ENCODE results near the gene CMTM3.
A peak's percentile ranks its signal among the peaks of the same experiment; 100 is the strongest.
"Not testable (repeated sequence)": the region's sequence is repeated elsewhere in the genome, so short reads cannot be mapped to it uniquely, and the experiment has no call there.

Gene CMTM3

GRCh38 chr16:66585481-66586239, 18.8 kb upstream of the CMTM3 start:
- no peak for DNase-seq (ENCODE audit: low spot score)

DNA sequence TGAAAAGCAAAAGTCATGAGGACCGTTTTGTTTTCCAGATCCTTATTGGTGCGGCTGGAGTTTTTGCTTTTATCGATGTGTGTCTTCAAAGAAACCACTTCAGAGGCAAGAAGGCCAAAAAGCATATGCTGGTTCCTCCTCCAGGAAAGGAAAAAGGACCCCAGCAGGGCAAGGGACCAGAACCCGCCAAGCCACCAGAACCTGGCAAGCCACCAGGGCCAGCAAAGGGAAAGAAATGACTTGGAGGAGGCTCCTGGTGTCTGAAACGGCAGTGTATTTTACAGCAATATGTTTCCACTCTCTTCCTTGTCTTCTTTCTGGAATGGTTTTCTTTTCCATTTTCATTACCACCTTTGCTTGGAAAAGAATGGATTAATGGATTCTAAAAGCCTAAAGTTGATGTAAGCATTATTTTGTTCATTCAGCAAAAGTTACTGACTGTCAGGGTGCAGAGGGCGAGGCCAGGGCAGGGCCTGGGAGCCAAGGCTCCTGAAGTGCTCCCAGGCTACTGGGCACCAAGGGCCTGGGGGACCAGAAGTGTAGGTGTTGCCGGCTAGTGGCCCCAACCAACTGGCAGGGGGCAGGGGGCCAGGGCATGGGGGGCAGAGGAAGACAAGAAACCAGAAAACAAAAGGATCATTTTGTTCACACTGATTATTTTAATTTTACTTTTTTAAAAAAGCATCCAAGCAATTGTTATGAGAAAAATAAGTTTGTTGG, 16.5 kb upstream of the CMTM3 start:
- DNase-seq (ENCODE audit: low spot score) = no peak

DNA sequence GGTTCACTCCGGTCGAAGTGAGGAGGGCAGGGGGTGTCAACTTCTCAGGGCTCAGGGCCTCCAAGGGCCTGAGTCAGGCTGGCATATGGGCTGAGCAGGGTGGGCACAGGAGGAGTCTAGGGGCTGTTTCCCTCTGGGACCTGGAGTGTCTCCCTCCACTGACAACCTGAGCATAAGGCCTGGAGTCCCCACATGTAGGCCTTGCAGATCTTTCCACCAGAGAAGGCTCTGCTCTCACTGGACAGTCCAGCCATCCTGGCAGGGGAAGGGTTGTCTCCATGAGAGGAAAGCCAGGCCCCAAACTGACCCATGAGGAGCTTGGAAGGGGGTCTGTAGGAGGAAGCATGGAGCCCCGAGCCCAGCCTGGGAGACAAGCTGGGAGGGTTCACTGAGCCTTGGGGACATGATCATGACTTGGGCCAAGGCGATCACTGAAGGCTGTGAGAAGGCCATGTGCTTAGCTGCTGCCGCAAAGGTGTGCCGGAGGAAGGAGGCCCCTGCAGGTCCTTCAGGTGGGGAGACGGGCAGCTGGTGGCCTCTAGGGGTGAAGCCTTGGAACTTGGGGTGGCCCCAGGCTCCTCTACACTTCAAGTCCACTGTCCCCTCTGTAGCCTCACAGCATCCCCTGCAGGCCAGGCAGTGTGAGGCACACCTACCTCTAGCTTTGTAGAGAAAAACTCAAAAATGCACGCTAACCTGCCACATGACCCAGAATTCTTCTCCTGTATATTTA, 15.4 kb upstream of the CMTM3 start:
- DNase-seq (ENCODE audit: low spot score) = peak; percentile 65

DNA sequence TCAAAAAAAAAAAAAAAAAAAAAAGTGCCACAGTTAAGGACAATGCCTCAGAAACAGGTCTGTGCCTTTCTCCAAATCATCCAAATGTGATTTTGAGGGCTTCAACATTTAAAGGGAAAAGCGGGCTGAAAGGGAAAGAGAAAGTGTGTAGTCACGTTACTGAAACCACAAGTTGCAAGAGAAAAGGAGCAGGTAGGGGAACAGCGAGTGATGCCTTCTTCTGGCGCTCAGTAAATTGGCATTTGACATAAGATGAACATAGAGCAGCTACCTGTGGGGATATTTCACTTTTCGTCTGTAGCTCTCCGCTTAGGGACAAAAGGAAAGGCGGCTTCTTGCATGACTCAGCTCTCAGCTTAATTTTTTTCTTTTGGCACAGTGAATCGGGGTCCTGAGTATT, 14.2 kb upstream of the CMTM3 start:
- no peak for DNase-seq (ENCODE audit: low spot score)

GRCh38 chr16:66591018-66591417, 13.5 kb upstream of the CMTM3 start:
- no peak for DNase-seq (ENCODE audit: low spot score)

DNA sequence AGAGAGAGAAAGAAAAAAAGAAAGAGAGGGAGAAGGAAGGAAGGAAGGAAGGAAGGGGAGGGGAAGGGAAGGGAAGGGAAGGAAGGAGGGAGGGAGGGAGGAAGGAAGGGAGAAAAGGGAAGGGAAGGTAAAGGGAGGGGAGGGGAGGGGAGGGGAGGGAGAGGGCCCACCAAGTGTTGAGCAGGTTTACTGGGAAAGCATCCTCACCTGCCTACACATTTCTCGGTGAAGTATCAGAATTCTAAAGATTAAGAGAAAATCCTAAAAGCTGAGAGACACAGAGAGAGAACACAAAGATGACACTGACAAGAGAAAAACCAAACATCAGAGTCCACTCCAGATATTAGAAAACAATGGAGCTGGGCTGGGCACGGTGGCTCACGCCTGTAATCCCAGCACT, 12.3 kb upstream of the CMTM3 start:
- DNase-seq (ENCODE audit: low spot score) = no peak

DNA sequence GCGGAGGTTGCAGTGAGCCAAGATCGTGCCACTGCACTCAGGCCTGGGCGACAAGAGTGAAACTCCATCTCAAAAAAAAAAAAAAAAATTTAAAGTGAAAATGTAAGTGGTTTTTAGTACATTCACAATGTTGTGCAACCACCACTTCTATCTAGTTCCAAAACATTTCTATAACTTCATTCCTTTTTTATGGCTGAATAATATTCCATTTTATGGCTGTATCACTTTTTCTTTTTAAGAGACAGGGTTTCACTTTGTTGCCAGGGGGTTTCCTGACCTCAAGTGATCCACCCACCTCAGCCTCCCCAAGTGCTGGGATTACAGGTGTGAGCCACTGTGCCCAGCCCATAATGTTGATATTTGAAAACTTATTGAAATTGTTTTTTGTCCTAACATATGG, 11.7 kb upstream of the CMTM3 start:
- no peak for DNase-seq (ENCODE audit: low spot score)

DNA sequence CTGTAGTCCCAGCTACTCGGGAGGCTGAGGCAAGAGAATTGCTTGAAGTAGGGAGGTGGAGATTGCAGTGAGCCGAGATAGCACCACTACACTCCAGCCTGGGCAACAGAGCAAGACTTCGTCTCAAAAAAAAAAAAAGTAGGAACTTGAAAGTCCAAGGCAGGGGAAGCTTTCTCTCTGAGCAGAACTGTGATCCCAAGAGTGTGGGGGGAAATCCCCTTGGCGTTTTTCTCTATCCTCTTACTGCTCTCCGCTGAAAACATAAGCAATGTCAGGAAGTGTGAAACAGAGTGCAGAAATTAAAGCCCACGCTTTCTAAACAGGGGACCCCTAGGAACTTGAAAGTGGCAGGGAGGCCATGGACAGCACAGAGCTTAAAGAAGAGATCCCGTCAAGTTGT, 9.8 kb upstream of the CMTM3 start:
- DNase-seq (ENCODE audit: low spot score) = no peak

GRCh38 chr16:66596559-66596958, 7.9 kb upstream of the CMTM3 start:
- not testable (repeated sequence) for DNase-seq (ENCODE audit: low spot score)

- no peak for DNase-seq (ENCODE audit: low spot score)
Measured at GRCh38 chr16:66596986-66597848, 7.3 kb upstream of the CMTM3 start.

- DNase-seq (ENCODE audit: low spot score) = no peak
Measured at GRCh38 chr16:66598111-66598510, 6.4 kb upstream of the CMTM3 start.

- no peak for DNase-seq (ENCODE audit: low spot score)
Measured at GRCh38 chr16:66599726-66600125, 4.8 kb upstream of the CMTM3 start.

GRCh38 chr16:66600477-66600876, 4.0 kb upstream of the CMTM3 start:
- no peak for DNase-seq (ENCODE audit: low spot score)

DNA sequence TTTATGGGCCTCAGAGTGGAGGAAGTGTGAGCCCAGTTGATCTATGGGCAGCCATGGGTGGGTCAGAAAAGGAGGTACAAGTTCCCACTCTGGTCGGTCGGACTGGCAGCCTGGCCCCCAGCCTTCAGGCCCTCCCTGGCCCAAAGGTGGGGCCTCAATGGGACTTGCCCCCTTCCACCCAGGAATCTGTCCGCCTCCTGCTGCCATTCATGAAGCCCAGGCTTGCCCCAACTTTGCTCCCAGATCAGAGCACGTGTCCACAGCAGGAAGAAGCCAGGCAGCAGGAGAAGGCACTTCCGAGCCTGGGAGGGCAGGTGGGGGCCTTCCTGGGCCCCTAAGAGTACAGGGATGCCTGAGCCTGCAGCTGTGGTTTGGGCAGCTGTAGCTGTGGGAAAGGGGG, 3.0 kb upstream of the CMTM3 start:
- DNase-seq (ENCODE audit: low spot score) = no peak

- DNase-seq (ENCODE audit: low spot score) = no peak
Measured at GRCh38 chr16:66603537-66604375, 748 bp upstream of the CMTM3 start.

DNA sequence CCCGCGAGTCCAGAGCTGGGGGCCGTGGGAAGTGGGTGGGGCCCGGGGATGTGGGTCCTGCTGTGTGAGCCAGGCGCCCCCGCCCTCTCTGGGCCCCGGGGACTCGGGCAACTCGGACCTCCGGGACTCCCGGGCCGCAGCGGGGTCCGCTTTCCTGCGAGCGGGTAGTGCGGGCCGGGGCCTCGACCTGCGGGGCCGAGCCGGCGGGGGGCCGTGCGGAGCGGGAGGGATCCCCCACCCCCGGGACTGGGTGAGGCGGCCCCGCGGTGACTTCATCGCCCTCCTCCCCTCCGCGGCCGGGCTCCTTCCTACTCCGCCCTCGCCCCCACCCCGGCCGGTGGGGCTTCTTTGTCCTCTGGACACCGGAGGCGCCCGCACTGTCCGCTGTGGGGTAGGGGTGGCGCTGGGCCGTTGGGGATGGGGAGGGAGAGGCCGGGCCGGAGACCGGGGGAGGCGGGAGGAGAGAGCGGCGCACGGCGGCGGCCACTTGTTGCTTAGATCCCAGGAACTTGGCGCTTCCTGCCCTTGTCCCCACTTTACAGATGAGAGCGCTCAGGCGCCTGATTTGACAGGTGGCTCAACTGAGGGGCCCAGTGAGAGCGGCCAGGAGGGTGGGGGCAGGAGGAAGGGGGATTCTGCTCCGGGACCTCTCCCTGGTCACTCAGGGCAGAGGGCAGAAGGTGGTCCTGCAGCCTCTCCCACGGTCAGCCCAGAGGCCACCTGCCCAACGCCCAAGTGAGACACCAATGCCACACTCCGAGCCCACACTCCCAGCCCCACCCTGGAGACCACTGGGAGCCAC, 874 bp downstream of the CMTM3 start:
- no peak for DNase-seq (ENCODE audit: low spot score)

DNA sequence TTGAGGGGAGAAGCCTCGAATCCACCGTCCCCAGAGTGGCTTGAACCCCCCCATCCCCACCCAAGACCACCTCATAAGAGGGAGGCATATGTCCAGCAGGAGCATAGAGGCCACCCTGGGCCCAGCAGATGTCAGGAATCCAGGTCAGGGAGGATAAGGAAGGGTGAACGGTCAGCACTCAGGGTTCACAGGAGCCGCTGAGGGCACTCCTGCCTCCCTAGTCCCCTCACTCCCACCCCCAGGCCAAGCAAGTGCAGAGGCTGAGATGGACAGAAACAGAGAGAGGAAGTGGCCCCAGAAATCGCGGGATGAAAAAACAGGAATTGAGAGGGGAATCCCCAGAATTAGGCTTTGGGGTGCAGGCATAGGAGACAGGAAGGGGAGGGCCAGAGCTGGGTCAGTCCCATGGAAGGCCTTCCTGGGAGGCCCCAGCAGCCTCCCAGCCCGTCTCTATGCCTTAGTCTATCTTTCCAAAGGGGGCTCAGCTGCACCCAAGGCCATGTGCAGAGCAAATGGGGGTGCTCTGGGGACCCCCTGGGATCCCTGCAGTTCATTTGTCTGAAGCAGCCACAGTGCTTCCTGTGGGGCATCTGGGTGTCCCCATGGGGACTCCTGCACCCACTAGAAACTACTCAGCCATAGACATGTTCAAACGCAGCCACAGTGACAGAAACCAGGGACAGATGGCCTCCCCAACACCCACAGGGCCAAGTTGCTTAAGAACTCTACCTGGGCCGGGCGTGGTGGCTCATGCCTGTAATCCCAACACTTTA, 1.7 kb downstream of the CMTM3 start:
- DNase-seq (ENCODE audit: low spot score) = no peak

DNA sequence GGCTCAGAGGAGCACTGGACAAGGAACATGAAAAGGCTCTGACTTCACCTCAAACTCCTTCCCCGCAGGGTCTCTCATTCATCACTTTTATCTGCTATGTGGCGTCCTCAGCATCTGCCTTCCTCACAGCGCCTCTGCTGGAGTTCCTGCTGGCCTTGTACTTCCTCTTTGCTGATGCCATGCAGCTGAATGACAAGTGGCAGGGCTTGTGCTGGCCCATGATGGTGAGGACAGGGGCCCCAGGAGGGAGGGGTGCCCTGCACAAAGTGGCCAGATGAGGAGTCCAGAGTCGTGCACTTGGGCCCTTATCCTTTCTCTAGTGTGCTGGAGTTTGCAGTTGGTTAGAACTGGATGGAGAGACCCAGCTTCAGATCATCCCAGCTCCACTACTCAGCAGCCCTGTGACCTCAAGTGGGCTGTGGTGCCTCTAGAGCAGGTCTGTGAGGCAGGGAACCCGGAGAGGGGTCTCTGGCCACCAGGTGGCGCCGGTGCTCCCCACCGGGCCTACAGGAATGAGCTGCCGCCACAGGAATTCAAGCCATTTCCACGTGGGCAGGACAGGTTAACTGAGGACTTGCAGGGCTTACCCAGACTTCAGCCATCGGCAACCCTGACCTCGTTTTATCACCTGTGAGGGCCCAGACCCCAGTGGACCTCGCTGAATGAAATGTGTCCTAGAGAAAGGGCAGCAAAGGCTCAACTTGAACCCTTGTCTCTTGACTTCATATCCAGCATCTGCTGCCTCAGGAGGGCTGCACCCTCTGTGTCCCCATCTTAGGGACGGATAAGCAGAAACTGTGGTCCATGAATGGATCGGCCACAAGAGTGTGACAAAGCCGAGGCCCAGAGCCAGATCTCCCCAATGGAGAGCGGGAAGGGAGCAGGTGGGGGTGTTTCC, 4.0 kb downstream of the CMTM3 start:
- peak; percentile 67 for DNase-seq (ENCODE audit: low spot score)

- DNase-seq (ENCODE audit: low spot score) = no peak
Measured at GRCh38 chr16:66609139-66609510, 4.6 kb downstream of the CMTM3 start.
